ENCODE measurements around the gene MOB2. TPM values are rescaled to one million over a fixed set of nuclear protein-coding genes. Genes with fewer than 3 reads are reported as not detected.

Gene MOB2
- total and polyA plus RNA-seq, 9 of the 15 experiments (the other 6 are each of a cell fraction or from before 2014, with no cell fraction given), result 0.17 to 36.8 (median 19.2) TPM

GRCh38 chr11:1450949-1451710 lies 35.4 kb downstream of the MOB2 start (continued):
- TF ChIP-seq ZNF740 (CRISPR knock-in tag; IDR thresholded peaks at IDR 0.05) (peak; percentile 55; the same call in 1 of the 2 replicates), ZNF740 (tag; IDR thresholded peaks at IDR 0.05) (no peak), MIER1 (IDR thresholded peaks at IDR 0.05; ENCODE audit: low read depth) (peak; percentile 91), REST (IDR thresholded peaks at IDR 0.05; ENCODE audit: borderline replicate concordance) (peak; percentile 97), REST (CRISPR knock-in tag; IDR thresholded peaks at IDR 0.05; ENCODE audit: low read depth) (peak; percentile 92), BHLHE40 (IDR thresholded peaks at IDR 0.05; ENCODE audit: low read length) (no peak), TEAD4 (IDR thresholded peaks at IDR 0.05; ENCODE audit: low read length) (no peak), TEAD4 (CRISPR knock-in tag; IDR thresholded peaks at IDR 0.05; ENCODE audit: borderline replicate concordance) (0 out of 2 replicates have a peak, but pooled peaks have one; percentile 40), CBX1 (IDR thresholded peaks at IDR 0.05; ENCODE audit: low read depth) (no peak), ZNF717 (CRISPR knock-in tag; IDR thresholded peaks at IDR 0.05) (no peak), TFAP4 (CRISPR knock-in tag; IDR thresholded peaks at IDR 0.05; ENCODE audit: borderline replicate concordance) (peak; percentile 32; the same call in 1 of the 2 replicates), ZBTB7A (IDR thresholded peaks at IDR 0.05; ENCODE audit: borderline replicate concordance, control insufficient read depth, low read depth, low read length) (peak; percentile 65; the same call in 1 of the 2 replicates), ZNF354B (CRISPR knock-in tag; IDR thresholded peaks at IDR 0.05) (no peak), PURB (CRISPR knock-in tag; IDR thresholded peaks at IDR 0.05; ENCODE audit: low read depth) (no peak), PRPF4 (IDR thresholded peaks at IDR 0.05; ENCODE audit: insufficient read depth, low read depth, low read length, poor library complexity, severe bottlenecking) (no peak), ZNF766 (CRISPR knock-in tag; conservative IDR thresholded peaks at IDR 0.05) (no peak), CBX3 (IDR thresholded peaks at IDR 0.05; ENCODE audit: borderline replicate concordance in 1 of 2, low read length in 2 of 2) (no peak), GABPA (tag; conservative IDR thresholded peaks at IDR 0.05; ENCODE audit: low read depth) (no peak), ZNF165 (CRISPR knock-in tag; IDR thresholded peaks at IDR 0.05; ENCODE audit: borderline replicate concordance) (no peak)
